Osteoblast (primary cell): Measurements from ENCODE around the gene CCNC. TPM values are rescaled to one million over a fixed set of nuclear protein-coding genes. Genes with fewer than 3 reads are reported as not detected.

Experiments used
- DNase-seq: peaks from one replicate; pipeline ENCODE4 v3.0.0; 2011; ENCODE audit warnings: low spot score, mixed read lengths; ENCODE audit not compliant: insufficient read length; ENCODE audit errors: missing footprints
- H2AFZ ChIP-seq: 2 replicates; pipeline ENCODE4 v1.6.0; 2011; ENCODE audit warnings: mild to moderate bottlenecking, low read length
- H3K27ac ChIP-seq: 2 replicates; pipeline ENCODE4 v1.5.1; 2011; ENCODE audit warnings: mild to moderate bottlenecking, low read depth, low read length, moderate library complexity
- H3K27me3 ChIP-seq: 2 replicates; pipeline ENCODE4 v1.6.0; 2012; ENCODE audit warnings: mild to moderate bottlenecking, control low read depth, inconsistent platforms, low read length, moderate library complexity; ENCODE audit not compliant: insufficient read depth
- H3K36me3 ChIP-seq: 2 replicates; pipeline ENCODE4 v1.5.1; 2011; ENCODE audit warnings: mild to moderate bottlenecking, low read length, control low read depth, moderate library complexity; ENCODE audit not compliant: insufficient read depth
- H3K4me1 ChIP-seq: 2 replicates; pipeline ENCODE4 v1.5.1; 2011; ENCODE audit warnings: mild to moderate bottlenecking, low read length, control low read depth, moderate library complexity; ENCODE audit not compliant: insufficient read depth
- H3K4me2 ChIP-seq: 2 replicates; pipeline ENCODE4 v1.6.0; 2011; ENCODE audit warnings: mild to moderate bottlenecking, low read length; ENCODE audit not compliant: insufficient read depth
- H3K4me3 ChIP-seq: fragments of 200-600 bp; sonication (generic); 3 replicates; pipeline ENCODE4 v1.5.1; 2012; ENCODE audit warnings: mild to moderate bottlenecking, low read length, inconsistent platforms; ENCODE audit not compliant: insufficient read depth
- H3K79me2 ChIP-seq: 2 replicates; pipeline ENCODE4 v1.6.0; 2012; ENCODE audit warnings: mild to moderate bottlenecking, low read length, control low read depth, inconsistent platforms; ENCODE audit not compliant: insufficient read depth
- H3K9me3 ChIP-seq: 2 replicates; pipeline ENCODE4 v1.5.1; 2011; ENCODE audit warnings: low read depth, low read length, control low read depth
- H4K20me1 ChIP-seq: 2 replicates; pipeline ENCODE4 v1.6.0; 2012; ENCODE audit warnings: mild to moderate bottlenecking, low read length, control low read depth; ENCODE audit not compliant: insufficient read depth
- CTCF ChIP-seq: IDR thresholded peaks from 2 replicates; pipeline ENCODE4 v1.5.1; 2011; ENCODE audit warnings: mild to moderate bottlenecking, low read depth, low read length, moderate library complexity; ENCODE audit errors: extremely low read depth
- total RNA-seq: library from RNA; depleted of rRNA; stranded (reverse); fragments of >200 nt; gene quantifications from 2 replicates; pipeline ENCODE4 v1.2.3, GENCODE V29; 2012

CCNC gene
- total RNA-seq, 1 donor, result 89.4 TPM

DNA sequence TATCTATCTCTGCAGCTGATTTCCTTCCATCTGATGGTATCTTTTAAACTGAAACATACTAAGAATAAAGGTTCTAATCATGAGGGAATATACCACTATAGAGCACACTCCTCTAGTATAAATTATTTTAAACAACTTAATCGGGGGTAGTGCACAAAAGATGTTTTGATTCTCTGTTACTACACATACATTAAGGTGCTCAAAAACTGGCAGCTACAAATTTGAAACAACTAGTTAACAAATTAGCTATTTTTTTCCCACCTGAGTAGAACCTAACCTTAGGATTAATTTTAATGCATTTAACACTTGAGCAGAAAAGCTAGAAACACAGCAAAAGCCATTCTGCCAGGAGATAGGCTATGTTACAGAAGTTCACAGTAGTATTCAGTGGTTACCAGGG, 23.0 kb downstream of the CCNC start:
- Histone ChIP-seq H4K20me1 (no peaks in the 10 kb centered on the region), H2AFZ (no peak overlapping the region), H3K27me3 (no peaks in the 10 kb centered on the region)

DNA sequence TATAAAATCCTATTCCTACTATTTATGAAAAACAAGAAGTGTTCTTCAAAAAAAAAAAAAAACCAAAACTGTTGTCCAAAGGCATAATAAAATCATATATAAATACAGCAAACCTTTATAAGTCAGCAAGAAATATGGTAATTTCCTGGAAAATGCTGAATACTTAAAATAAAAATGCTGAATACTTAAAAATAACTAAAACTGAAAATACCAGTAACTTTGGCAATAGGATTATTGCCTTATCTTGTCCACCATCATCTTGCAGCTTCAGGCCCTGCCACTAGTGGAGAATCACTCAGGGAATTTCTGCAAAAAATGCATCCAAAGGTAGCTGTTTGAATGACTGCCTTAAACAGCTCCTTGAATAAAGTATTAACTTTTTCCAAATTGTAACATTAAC, 24.5 kb downstream of the CCNC start:
- H3K4me1 ChIP-seq, result no peaks in the 10 kb centered on the region
- H3K27ac ChIP-seq, result no peak overlapping the region
- no peaks in the 10 kb centered on the region for H3K27me3 ChIP-seq
- DNase-seq, result no peak
- no peak for TF ChIP-seq CTCF
- H3K4me3 ChIP-seq, result no peak overlapping the region
- no peaks in the 10 kb centered on the region for H3K79me2 ChIP-seq
- no peak overlapping the region for H3K4me2 ChIP-seq
- H3K36me3 ChIP-seq, result peaks cover 44% of the 10 kb centered on the region
- no peaks in the 10 kb centered on the region for H3K9me3 ChIP-seq
- no peak overlapping the region for H2AFZ ChIP-seq
- H4K20me1 ChIP-seq, result no peaks in the 10 kb centered on the region

More for the DNA sequence above, 23.0 kb downstream of the CCNC start:
- TF ChIP-seq CTCF, result no peak
- H3K36me3 ChIP-seq, result peaks cover 50% of the 10 kb centered on the region
- H3K4me3 ChIP-seq, result no peak overlapping the region
- DNase-seq, result no peak
- H3K79me2 ChIP-seq, result no peaks in the 10 kb centered on the region
- no peaks in the 10 kb centered on the region for H3K9me3 ChIP-seq
- no peaks in the 10 kb centered on the region for H3K4me1 ChIP-seq
- no peak overlapping the region for H3K4me2 ChIP-seq
- no peak overlapping the region for H3K27ac ChIP-seq

DNA sequence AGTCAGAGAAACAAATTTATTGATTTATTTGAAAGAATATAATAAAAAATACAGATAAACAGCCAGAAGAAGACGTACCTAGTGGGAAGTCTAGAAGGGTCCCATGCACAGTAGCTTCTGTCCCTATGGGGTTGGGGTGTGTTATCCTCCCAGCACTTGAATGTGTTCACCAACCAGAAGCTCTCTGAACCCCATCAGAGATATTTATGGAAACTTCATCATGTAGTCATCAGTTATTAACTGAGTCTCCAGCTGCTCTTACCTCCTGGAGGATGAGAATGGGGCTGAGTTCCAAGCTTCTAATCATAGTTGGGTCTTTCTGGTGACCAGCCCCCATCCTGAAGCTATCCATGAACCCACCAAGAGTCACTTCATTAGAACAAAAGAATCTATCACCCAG, 37.8 kb downstream of the CCNC start:
- H3K27ac ChIP-seq, result no peak overlapping the region
- no peak overlapping the region for H2AFZ ChIP-seq
- H3K79me2 ChIP-seq, result no peaks in the 10 kb centered on the region
- peaks cover 52% of the 10 kb centered on the region for H3K36me3 ChIP-seq
- H3K9me3 ChIP-seq, result no peaks in the 10 kb centered on the region
- no peak for DNase-seq
- H4K20me1 ChIP-seq, result no peaks in the 10 kb centered on the region
- no peak overlapping the region for H3K4me3 ChIP-seq
- H3K4me1 ChIP-seq, result peaks cover 3% of the 10 kb centered on the region
- no peak for TF ChIP-seq CTCF
- no peaks in the 10 kb centered on the region for H3K27me3 ChIP-seq
- H3K4me2 ChIP-seq, result no peak overlapping the region

GRCh38 chr6:99522531-99522930, 45.9 kb downstream of the CCNC start:
- H2AFZ ChIP-seq, result no peak overlapping the region
- no peak for DNase-seq
- TF ChIP-seq CTCF, result no peak

More at GRCh38 chr6:99522531-99522930, 45.9 kb downstream of the CCNC start:
- no peaks in the 10 kb centered on the region for H4K20me1 ChIP-seq
- no peak overlapping the region for H3K4me3 ChIP-seq
- peaks cover 8% of the 10 kb centered on the region for H3K36me3 ChIP-seq
- peak overlapping the region; percentile 87 for H3K27ac ChIP-seq
- no peaks in the 10 kb centered on the region for H3K27me3 ChIP-seq
- H3K4me2 ChIP-seq, result peak overlapping the region; percentile 72
- peaks cover 11% of the 10 kb centered on the region for H3K4me1 ChIP-seq
- peaks cover 17% of the 10 kb centered on the region for H3K79me2 ChIP-seq
- no peaks in the 10 kb centered on the region for H3K9me3 ChIP-seq
